Esophagus muscularis mucosa (tissue), 4 donors: ENCODE data around the gene HCST.

ENCODE experiments used
- CTCF ChIP-seq, 3 experiments: fragments of 200-600 bp in 2 of 3; fragments of 450-650 bp in 1 of 3; sonication (generic) in 2 of 3; IDR thresholded peaks; one replicate each; pipeline ENCODE4 v1.5.1; 2017 to 2019; ENCODE audit warnings: antibody characterized with exemption in 3 of 3, mild to moderate bottlenecking in 2 of 3, moderate library complexity in 1 of 3
- EP300 ChIP-seq: sonication (generic); formaldehyde crosslinking; IDR thresholded peaks from one replicate; pipeline ENCODE4 v1.6.1; 2017; ENCODE audit warnings: antibody characterized with exemption
- POLR2A ChIP-seq: fragments of 450-650 bp; IDR thresholded peaks from one replicate; pipeline ENCODE4 v1.6.1; 2017; ENCODE audit warnings: antibody characterized with exemption, moderate library complexity, mild to moderate bottlenecking, low read depth
- POLR2AphosphoS5 ChIP-seq, 2 donors: sonication (generic); formaldehyde crosslinking; IDR thresholded peaks; one replicate each; pipeline ENCODE4 v1.6.1; 2017; ENCODE audit warnings: antibody characterized with exemption in 2 of 2

GRCh38 chr19:35882114-35882832 lies 20.1 kb upstream of the HCST start:
- TF ChIP-seq POLR2A = no peak
- peak; percentile 60 to 68 (median 66) for TF ChIP-seq CTCF (IDR thresholded peaks at IDR 0.05)
- TF ChIP-seq EP300 = no peak
- TF ChIP-seq POLR2AphosphoS5 (IDR thresholded peaks at IDR 0.05) = peak in 1 of 2 donors; percentile 23
